Skeletal muscle tissue (tissue), 4 donors: ENCODE results near the gene NCKAP5. TPM values are rescaled to one million over a fixed set of nuclear protein-coding genes. Genes with fewer than 3 reads are reported as not detected.
"Not testable (repeated sequence)": the region's sequence is repeated elsewhere in the genome, so short reads cannot be mapped to it uniquely, and the experiment has no call there.

Source experiments
- H3K27ac ChIP-seq: one replicate; pipeline ENCODE4 v1.7.0; 2013; ENCODE audit warnings: mild to moderate bottlenecking, low read depth, low read length, inconsistent platforms
- H3K27me3 ChIP-seq, 3 donors: one replicate each; pipeline ENCODE4 v1.7.0; 2013; ENCODE audit warnings: low read length in 3 of 3; ENCODE audit not compliant: control insufficient read depth in 3 of 3, insufficient read depth in 3 of 3
- H3K36me3 ChIP-seq, 3 donors: one replicate each; pipeline ENCODE4 v1.7.0; 2013; ENCODE audit warnings: low read length in 3 of 3; ENCODE audit not compliant: control insufficient read depth in 3 of 3, insufficient read depth in 3 of 3
- H3K4me1 ChIP-seq, 3 donors: one replicate each; pipeline ENCODE4 v1.7.0; 2013; ENCODE audit warnings: low read length in 3 of 3, mild to moderate bottlenecking in 3 of 3; ENCODE audit not compliant: control insufficient read depth in 3 of 3, insufficient read depth in 3 of 3
- H3K4me3 ChIP-seq, 3 donors: one replicate each; pipeline ENCODE4 v1.7.0; 2013; ENCODE audit warnings: low read length in 3 of 3
- H3K9ac ChIP-seq, 3 donors: one replicate each; pipeline ENCODE4 v1.7.0; 2013; ENCODE audit warnings: low read length in 3 of 3, mild to moderate bottlenecking in 3 of 3, moderate library complexity in 2 of 3, low read depth in 1 of 3
- H3K9me3 ChIP-seq, 3 donors: one replicate each; pipeline ENCODE4 v1.7.0; 2013; ENCODE audit warnings: low read length in 3 of 3; ENCODE audit not compliant: control insufficient read depth in 3 of 3
- total RNA-seq: library from RNA; depleted of rRNA; stranded (reverse); fragments of >200 nt; gene quantifications from one replicate; pipeline ENCODE4 v1.2.3, GENCODE V29; 2014
- donor health status: Osteomylitis.

Gene NCKAP5
- total RNA-seq, 1 donor from 2014 or later: 5.7 TPM

DNA sequence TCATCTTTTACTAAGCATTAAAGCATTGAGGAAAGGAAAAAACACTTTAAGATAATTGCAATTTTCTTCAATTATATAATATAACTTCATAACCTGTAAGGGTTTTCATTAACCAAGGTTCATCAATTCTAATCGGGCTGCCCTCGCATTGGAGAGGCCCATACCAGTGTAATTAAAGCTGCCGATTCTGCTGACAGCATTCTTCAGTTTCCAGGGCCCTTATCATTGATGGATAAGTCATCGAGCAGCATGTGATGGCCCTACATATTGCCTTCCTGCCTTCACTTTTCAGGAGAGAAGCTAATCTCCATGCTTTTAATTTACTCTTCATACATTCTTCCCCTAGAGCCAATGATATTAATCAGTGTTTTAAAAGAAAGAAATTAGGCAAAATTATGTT is 92.0 kb downstream of the NCKAP5 start:
- no peaks in the 10 kb centered on the region for H3K27me3 ChIP-seq
- H3K27ac ChIP-seq: no peak overlapping the region
- no peaks in the 10 kb centered on the region for H3K4me1 ChIP-seq
- no peak overlapping the region for H3K4me3 ChIP-seq
- H3K36me3 ChIP-seq: no peaks in the 10 kb centered on the region
- H3K9ac ChIP-seq: no peak overlapping the region
- H3K9me3 ChIP-seq: no peaks in the 10 kb centered on the region

DNA sequence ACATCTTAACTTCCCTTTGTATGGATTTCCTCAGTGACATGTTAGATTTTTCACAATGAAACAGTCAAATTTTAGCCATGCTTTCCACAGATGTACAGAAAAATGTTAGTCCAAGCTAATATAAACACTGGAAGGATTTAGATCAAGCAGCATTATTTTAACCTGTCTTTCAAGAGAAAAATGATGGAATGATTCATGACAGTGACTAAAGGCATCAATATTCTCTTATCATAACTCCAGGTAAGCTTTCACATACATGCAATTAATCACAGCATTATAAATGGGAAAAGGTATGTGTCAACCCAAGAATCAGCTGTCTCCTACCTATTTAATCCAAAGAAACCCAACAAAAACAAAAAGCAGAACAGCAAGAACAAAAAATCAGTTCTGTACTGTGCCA is 92.7 kb downstream of the NCKAP5 start:
- Histone ChIP-seq H3K9me3 (no peaks in the 10 kb centered on the region), H3K27me3 (no peaks in the 10 kb centered on the region), H3K4me1 (no peaks in the 10 kb centered on the region), H3K36me3 (no peaks in the 10 kb centered on the region), H3K4me3 (no peak overlapping the region), H3K27ac (no peak overlapping the region), H3K9ac (no peak overlapping the region)

DNA sequence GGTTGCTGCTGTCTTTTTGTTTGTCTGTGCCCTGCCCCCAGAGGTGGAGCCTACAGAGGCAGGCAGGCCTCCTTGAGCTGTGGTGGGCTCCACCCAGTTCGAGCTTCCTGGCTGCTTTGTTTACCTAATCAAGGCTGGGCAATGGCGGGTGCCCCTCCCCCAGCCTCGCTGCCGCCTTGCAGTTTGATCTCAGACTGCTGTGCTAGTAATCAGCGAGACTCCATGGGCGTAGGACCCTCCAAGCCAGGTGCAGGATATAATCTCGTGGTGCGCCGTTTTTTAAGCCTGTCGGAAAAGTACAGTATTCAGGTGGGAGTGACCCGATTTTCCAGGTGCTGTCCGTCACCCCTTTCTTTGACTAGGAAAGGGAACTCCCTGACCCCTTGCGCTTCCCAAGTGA is 97.8 kb downstream of the NCKAP5 start:
- not testable (repeated sequence) for H3K4me1 ChIP-seq, H3K27ac ChIP-seq, H3K4me3 ChIP-seq, H3K36me3 ChIP-seq, H3K27me3 ChIP-seq, H3K9me3 ChIP-seq, H3K9ac ChIP-seq

DNA sequence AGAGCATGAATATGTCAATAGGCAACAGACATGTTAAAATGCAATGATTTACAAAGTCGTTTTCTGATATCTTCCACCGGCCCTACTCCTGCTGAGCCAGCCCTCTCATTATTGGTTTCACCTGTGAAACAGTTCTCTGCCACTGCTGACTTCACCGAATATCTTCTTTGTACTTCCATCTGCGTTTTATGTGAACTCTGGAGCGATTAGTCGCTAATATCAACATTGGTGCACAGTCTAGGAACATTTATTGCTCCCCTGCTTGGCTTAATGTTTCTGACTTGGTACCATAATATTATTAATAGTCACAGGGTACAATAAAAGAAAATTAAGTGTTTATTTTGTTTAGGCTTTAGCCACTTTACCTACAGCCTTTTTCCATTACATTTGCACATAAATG is 105.5 kb downstream of the NCKAP5 start:
- Histone ChIP-seq H3K36me3 (no peaks in the 10 kb centered on the region), H3K27ac (no peak overlapping the region), H3K4me1 (no peaks in the 10 kb centered on the region), H3K4me3 (no peak overlapping the region), H3K9me3 (no peaks in the 10 kb centered on the region), H3K27me3 (no peaks in the 10 kb centered on the region), H3K9ac (no peak overlapping the region)

DNA sequence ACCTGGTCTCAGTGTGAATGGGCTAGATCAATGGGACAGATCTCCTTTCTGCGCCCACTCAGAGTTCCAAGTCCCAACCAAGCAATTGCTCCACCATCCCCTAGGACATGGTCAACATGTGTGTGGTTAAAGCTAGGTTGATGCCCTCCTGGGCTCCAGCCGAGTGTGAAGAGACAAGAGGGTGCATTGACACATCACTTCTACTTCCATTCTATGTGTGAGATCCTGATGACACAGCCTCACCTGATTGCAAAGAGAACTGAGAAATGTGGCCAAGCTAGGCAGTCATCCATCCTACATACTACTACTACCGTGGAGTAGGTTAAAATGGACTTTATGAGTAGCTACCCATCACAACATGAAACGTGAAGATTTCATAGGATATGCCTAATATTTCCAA is 106.8 kb downstream of the NCKAP5 start:
- Histone ChIP-seq H3K9me3 (no peaks in the 10 kb centered on the region), H3K9ac (no peak overlapping the region)

DNA sequence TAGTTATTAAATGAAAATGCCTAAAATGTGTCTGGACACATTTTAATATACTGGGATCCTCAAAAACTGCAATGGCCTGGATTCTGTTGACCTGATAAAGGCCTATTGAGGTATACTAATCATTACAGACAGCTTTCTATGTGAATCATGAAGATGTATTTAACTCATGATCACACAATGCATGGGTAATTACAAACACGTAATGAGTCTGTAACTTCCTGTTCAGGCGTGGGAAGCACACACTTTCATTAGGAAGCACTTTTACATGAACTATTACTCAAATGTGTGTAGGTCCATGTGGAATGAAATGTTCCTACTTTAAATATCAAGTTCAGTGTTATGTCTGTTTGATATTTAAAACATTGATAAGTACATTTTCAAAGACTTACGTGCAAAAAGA is 108.7 kb downstream of the NCKAP5 start:
- H3K4me3 ChIP-seq: no peak overlapping the region
- no peaks in the 10 kb centered on the region for H3K36me3 ChIP-seq
- H3K9me3 ChIP-seq: no peaks in the 10 kb centered on the region
- H3K4me1 ChIP-seq: no peaks in the 10 kb centered on the region
- no peak overlapping the region for H3K9ac ChIP-seq
- no peaks in the 10 kb centered on the region for H3K27me3 ChIP-seq
- H3K27ac ChIP-seq: no peak overlapping the region

More for the DNA sequence above, 106.8 kb downstream of the NCKAP5 start:
- no peaks in the 10 kb centered on the region for H3K27me3 ChIP-seq
- no peaks in the 10 kb centered on the region for H3K36me3 ChIP-seq
- H3K4me1 ChIP-seq: no peaks in the 10 kb centered on the region
- H3K4me3 ChIP-seq: no peak overlapping the region
- H3K27ac ChIP-seq: no peak overlapping the region

DNA sequence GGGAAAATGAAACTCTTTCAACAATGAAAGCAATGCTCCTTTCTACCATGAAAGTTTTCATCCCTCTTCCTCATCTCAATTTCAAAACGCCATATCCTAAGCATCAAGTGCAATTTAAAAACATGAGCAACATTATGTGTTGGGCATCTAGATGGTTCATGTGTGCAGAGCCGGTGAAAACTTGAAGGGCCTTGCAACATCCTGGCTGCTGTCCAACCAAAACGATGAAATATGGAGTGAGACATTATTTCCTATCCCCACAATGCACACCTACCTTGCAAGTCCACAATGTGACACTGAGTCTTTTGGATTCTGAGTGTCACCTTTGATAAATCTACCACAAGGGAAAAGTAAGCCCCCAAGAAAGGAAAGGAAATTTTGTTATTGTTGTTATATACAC is 110.0 kb downstream of the NCKAP5 start:
- H3K27me3 ChIP-seq: no peaks in the 10 kb centered on the region
- H3K4me1 ChIP-seq: no peaks in the 10 kb centered on the region
- H3K36me3 ChIP-seq: no peaks in the 10 kb centered on the region
- H3K4me3 ChIP-seq: no peak overlapping the region
- H3K9me3 ChIP-seq: no peaks in the 10 kb centered on the region
- H3K9ac ChIP-seq: no peak overlapping the region
- no peak overlapping the region for H3K27ac ChIP-seq

DNA sequence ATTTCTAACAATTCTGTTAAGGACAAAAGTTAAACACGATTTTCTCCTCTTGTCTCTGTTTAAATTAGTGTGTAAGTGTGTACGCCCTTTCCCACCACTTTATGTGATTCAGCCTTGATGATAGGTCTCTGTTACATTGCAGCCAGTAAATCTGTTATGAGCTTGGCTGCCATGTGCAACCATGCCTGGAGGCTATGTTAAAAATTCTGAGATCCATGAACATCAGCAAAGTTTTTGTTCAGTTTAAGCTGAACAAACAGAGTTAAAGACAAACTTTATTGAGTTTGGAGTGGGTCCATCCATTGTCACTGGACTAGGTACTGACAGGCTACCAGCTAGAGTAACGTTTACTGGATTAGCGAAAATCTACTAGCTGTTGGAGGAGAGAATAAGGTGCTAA is 110.4 kb downstream of the NCKAP5 start:
- no peak overlapping the region for H3K27ac ChIP-seq
- no peak overlapping the region for H3K4me3 ChIP-seq
- no peaks in the 10 kb centered on the region for H3K36me3 ChIP-seq
- no peaks in the 10 kb centered on the region for H3K4me1 ChIP-seq
- H3K9ac ChIP-seq: no peak overlapping the region
- no peaks in the 10 kb centered on the region for H3K9me3 ChIP-seq
- H3K27me3 ChIP-seq: no peaks in the 10 kb centered on the region

DNA sequence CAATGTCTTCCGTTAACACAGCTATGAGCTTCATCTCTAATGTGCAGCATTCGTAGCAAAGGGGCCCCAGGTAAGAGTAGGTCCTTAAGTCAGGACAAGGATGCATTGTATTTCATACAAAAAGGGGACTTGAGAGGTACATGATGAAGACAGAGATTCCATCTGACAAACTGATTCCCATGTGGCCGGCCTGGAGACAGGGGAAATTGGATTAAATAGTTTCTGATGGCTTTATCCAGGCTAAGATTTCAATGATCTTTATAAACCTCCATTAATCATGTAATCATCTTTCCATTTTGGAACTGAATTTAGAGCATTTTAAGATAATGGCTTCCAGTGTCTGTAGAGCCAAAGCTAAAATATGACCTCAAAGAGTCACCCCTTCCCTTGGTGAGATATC is 111.3 kb downstream of the NCKAP5 start:
- Histone ChIP-seq H3K27me3 (no peaks in the 10 kb centered on the region), H3K27ac (no peak overlapping the region), H3K9me3 (no peaks in the 10 kb centered on the region), H3K4me3 (no peak overlapping the region), H3K9ac (no peak overlapping the region), H3K4me1 (no peaks in the 10 kb centered on the region), H3K36me3 (no peaks in the 10 kb centered on the region)

DNA sequence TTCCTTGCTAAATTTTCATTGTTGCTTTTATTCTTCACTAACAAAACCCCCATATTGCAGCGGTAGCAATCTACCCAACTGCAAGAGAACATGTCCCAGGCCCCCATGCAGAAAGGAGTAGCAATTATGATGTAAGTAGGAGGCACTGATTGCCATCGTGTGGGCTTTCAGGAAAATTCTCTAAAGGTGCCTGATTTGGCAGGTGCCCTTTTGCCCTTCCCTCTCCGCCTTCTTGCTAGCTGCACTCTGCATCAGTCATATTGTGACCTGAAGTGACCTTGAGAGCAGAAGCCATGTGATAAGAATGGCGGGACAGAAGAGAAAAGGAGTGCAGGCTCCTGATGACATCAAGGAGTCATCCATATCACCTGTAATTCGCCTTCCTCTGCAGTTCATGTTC is 112.1 kb downstream of the NCKAP5 start:
- H3K36me3 ChIP-seq: no peaks in the 10 kb centered on the region

DNA sequence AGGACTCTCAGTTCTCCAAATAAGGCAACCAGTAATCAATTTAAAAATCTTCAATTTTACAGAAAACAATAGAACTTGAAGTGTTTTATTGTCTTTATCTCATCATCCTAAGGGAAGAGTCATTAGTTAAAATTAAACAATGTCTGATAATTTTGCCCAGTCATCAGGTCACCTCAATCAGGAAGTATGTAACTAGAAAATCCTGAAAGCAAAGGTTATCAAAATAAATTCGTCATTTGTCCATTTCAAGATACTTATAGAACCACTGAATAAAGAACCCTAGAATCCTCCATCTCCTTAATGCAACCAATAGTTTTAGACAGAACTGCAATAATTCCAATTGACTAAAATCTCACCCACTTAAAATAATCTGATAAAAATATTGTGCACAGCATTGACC is 115.2 kb downstream of the NCKAP5 start:
- no peak overlapping the region for H3K27ac ChIP-seq
- no peaks in the 10 kb centered on the region for H3K36me3 ChIP-seq
- H3K4me1 ChIP-seq: no peaks in the 10 kb centered on the region
- H3K27me3 ChIP-seq: no peaks in the 10 kb centered on the region
- H3K9ac ChIP-seq: no peak overlapping the region
- H3K9me3 ChIP-seq: no peaks in the 10 kb centered on the region
- H3K4me3 ChIP-seq: no peak overlapping the region

More for the DNA sequence above, 112.1 kb downstream of the NCKAP5 start:
- Histone ChIP-seq H3K27ac (no peak overlapping the region), H3K9me3 (no peaks in the 10 kb centered on the region), H3K4me1 (no peaks in the 10 kb centered on the region), H3K9ac (no peak overlapping the region), H3K27me3 (no peaks in the 10 kb centered on the region), H3K4me3 (no peak overlapping the region)
